ENCODE measurements around the gene NPC1. TPM values are rescaled to one million over a fixed set of nuclear protein-coding genes. Genes with fewer than 3 reads are reported as not detected.

Gene NPC1
- total RNA-seq, 1 experiment from 2014 or later: 92.7 TPM

- POLR2A ChIA-PET: no interaction called here
- DNase-seq (ENCODE audit: low read depth, low spot score): peak; percentile 65
- Histone ChIP-seq H3K9me3 (ENCODE audit: control insufficient read depth, insufficient read depth, low read depth, low read length) (no peaks in the 10 kb centered on the region), H3K4me1 (ENCODE audit: control insufficient read depth, insufficient read depth, low read length) (no peaks in the 10 kb centered on the region), H3K27me3 (ENCODE audit: control insufficient read depth, insufficient read depth, low read length) (no peaks in the 10 kb centered on the region), H3K4me3 (ENCODE audit: low read depth in 2 of 2, low read length in 2 of 2) (no peak overlapping the region), H3K27ac (ENCODE audit: low read length) (no peak overlapping the region), H3K36me3 (ENCODE audit: control insufficient read depth, insufficient read depth, low read length) (no peaks in the 10 kb centered on the region)
- intact Hi-C loops (cut with micrococcal nuclease; ENCODE audit: unreplicated experiment): no loop called here
- in situ Hi-C loops (cut with HindIII; ENCODE audit: low pct_unique_long_range_greater_than_20kb, low sequenced_read_pairs): no loop called here
- ATAC-seq: no peak
- CTCF ChIA-PET: no interaction called here
- TF ChIP-seq POLR2AphosphoS5 (IDR thresholded peaks at IDR 0.05; ENCODE audit: low read depth, low read length) (no peak), SIN3A (IDR thresholded peaks at IDR 0.05; ENCODE audit: borderline replicate concordance, insufficient read depth, low read depth, low read length) (no peak), TCF7L2 (IDR thresholded peaks at IDR 0.05; ENCODE audit: low read depth, low read length) (no peak), CTCF (IDR thresholded peaks at IDR 0.05) (no peak)
- TF ChIP-seq, protein P1, sequence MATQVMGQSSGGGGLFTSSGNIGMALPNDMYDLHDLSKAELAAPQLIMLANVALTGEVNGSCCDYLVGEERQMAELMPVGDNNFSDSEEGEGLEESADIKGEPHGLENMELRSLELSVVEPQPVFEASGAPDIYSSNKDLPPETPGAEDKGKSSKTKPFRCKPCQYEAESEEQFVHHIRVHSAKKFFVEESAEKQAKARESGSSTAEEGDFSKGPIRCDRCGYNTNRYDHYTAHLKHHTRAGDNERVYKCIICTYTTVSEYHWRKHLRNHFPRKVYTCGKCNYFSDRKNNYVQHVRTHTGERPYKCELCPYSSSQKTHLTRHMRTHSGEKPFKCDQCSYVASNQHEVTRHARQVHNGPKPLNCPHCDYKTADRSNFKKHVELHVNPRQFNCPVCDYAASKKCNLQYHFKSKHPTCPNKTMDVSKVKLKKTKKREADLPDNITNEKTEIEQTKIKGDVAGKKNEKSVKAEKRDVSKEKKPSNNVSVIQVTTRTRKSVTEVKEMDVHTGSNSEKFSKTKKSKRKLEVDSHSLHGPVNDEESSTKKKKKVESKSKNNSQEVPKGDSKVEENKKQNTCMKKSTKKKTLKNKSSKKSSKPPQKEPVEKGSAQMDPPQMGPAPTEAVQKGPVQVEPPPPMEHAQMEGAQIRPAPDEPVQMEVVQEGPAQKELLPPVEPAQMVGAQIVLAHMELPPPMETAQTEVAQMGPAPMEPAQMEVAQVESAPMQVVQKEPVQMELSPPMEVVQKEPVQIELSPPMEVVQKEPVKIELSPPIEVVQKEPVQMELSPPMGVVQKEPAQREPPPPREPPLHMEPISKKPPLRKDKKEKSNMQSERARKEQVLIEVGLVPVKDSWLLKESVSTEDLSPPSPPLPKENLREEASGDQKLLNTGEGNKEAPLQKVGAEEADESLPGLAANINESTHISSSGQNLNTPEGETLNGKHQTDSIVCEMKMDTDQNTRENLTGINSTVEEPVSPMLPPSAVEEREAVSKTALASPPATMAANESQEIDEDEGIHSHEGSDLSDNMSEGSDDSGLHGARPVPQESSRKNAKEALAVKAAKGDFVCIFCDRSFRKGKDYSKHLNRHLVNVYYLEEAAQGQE (IDR thresholded peaks at IDR 0.05; ENCODE audit: insufficient read depth in 1 of 2, low read depth in 2 of 2, low read length in 1 of 2): no peak
- no TSS peak for BruUV-seq (replicated peaks)
Observed at GRCh38 chr18:23593720-23594119, 7.4 kb upstream of the NPC1 start.

DNA sequence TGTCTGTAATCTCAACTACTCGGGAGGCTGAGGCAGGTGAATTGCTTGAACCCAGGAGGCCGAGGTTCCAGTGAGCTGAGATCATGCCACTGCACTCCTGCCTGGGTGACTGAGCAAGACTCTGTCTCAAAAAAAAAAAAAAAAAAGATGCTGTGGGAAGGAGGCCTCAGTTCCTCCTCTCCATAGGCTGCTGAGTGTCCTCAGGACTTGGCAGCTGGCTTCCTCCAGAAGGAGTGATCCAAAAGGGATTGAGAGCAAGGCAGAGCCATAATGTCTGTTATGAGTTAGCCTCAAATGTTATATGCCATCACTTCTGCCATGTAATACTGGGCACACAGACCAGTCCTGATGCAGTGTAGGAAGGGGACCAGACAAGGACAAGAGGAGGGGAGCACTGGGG, 6.6 kb upstream of the NPC1 start:
- Histone ChIP-seq H3K36me3 (ENCODE audit: control insufficient read depth, insufficient read depth, low read length) (no peaks in the 10 kb centered on the region), H3K4me3 (ENCODE audit: low read depth in 2 of 2, low read length in 2 of 2) (no peak overlapping the region), H3K4me1 (ENCODE audit: control insufficient read depth, insufficient read depth, low read length) (no peaks in the 10 kb centered on the region), H3K27me3 (ENCODE audit: control insufficient read depth, insufficient read depth, low read length) (no peaks in the 10 kb centered on the region), H3K27ac (ENCODE audit: low read length) (no peak overlapping the region), H3K9me3 (ENCODE audit: control insufficient read depth, insufficient read depth, low read depth, low read length) (no peaks in the 10 kb centered on the region)
- intact Hi-C loops (cut with micrococcal nuclease; ENCODE audit: unreplicated experiment): no loop called here
- POLR2A ChIA-PET: no interaction called here
- in situ Hi-C loops (cut with HindIII; ENCODE audit: low pct_unique_long_range_greater_than_20kb, low sequenced_read_pairs): no loop called here
- no TSS peak for BruUV-seq (replicated peaks)
- CTCF ChIA-PET: no interaction called here
- ATAC-seq (no peak), DNase-seq (ENCODE audit: low read depth, low spot score) (no peak)
- no peak for TF ChIP-seq TCF7L2 (IDR thresholded peaks at IDR 0.05; ENCODE audit: low read depth, low read length)
- TF ChIP-seq POLR2AphosphoS5 (IDR thresholded peaks at IDR 0.05; ENCODE audit: low read depth, low read length): no peak
- TF ChIP-seq, protein P1 (IDR thresholded peaks at IDR 0.05; ENCODE audit: insufficient read depth in 1 of 2, low read depth in 2 of 2, low read length in 1 of 2): no peak
- no peak for TF ChIP-seq SIN3A (IDR thresholded peaks at IDR 0.05; ENCODE audit: borderline replicate concordance, insufficient read depth, low read depth, low read length)
- TF ChIP-seq CTCF (IDR thresholded peaks at IDR 0.05): no peak

Data from Panc1 (cell line).